GM19397 (cell line): ENCODE results near the gene GIPR.
"Not testable (repeated sequence)": the region's sequence is repeated elsewhere in the genome, so short reads cannot be mapped to it uniquely, and the experiment has no call there.

Experiments used
- ATAC-seq: cut with Tn5 transposase; IDR thresholded peaks from one replicate; pipeline ENCODE4 v1.9.1; 2021; ENCODE audit warnings: mild to moderate bottlenecking, moderate library complexity; ENCODE audit not compliant: unreplicated experiment

Gene GIPR

GRCh38 chr19:45691516-45692186 is 23.6 kb downstream of the GIPR start, which contains the start of gene SNRPD2:
SNRPD2 (minus strand) TSS chr19:45691953; CDS start chr19:45691888, 65 bp downstream.
- ATAC-seq = peak; percentile 55

DNA sequence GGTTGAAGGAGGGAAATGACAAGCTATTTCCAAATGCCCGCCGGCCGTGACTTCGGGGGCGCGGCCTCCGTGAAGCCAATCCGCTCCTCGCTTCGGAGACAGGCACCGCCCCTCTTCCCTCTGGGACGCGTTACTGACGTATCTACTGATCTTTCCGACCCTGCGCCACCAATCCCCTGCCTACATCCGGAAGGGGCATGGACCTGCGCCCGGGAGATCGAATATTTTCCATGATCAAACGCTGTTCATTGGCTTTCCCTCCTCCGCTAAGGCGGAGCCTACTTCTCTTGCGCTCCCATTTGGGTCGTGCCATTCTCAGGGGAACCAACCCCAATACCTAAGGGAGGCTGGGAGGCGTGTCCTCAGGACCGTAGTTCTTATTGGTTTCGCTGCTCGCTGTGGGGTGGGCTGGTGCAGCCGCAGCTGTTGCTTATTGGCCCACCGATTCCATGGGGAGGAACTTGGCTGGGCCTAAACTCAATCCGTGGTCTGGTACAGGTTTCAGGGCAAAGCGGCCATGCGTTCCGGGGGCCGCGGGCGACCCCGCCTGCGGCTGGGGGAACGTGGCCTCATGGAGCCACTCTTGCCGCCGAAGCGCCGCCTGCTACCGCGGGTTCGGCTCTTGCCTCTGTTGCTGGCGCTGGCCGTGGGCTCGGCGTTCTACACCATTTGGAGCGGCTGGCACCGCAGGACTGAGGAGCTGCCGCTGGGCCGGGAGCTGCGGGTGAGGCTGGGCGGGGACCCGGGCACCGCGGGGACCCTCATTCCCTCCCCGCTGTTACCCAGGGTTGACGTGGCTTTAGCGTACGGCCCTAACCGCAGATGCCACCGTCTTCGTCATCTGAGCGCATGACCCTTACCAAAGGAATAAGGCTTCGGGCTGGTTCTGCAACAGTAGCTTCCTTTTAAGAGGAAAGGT is 24.4 kb downstream of the GIPR start, which contains the start of gene QPCTL:
QPCTL (plus strand) TSS at position 480 of the 919 bp plus-strand sequence; CDS start at position 518, 38 bp downstream.
- ATAC-seq = peak; percentile 85

DNA sequence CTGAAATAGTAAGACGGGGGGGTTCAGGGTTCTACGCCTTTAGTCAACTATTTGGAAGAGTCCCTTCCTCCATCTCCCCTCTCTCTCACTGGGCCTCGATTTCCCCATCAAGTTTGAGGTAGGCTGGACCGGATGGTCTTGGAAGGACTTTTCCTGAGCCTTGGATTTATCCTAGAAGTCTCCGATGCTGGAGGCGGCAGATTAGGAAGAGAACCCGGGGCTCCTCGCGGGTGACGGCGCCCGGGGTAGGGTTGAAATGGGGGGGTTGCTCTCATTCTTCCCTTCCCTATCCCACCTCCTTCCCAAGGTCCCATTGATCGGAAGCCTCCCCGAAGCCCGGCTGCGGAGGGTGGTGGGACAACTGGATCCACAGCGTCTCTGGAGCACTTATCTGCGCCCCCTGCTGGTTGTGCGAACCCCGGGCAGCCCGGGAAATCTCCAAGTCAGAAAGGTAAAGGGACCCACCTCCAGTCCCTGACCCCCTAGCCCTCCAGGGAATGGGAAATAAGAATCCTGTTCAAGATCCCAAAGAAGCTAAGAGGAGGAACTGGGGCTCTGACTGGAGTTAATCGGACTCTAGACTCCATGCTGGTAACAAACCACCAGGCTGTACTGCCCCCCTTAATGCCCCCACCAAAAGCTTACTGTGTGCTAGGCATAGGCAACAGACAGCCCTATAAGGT is 25.2 kb downstream of the GIPR start:
- ATAC-seq = no peak

GRCh38 chr19:45701676-45702075 is 33.7 kb downstream of the GIPR start:
- ATAC-seq = no peak

- ATAC-seq = no peak
Observed at GRCh38 chr19:45705115-45705514, 37.1 kb downstream of the GIPR start.

- no peak for ATAC-seq
Observed at GRCh38 chr19:45705710-45706415, 37.8 kb downstream of the GIPR start.

- no peak for ATAC-seq
Observed at GRCh38 chr19:45710356-45711130, 42.5 kb downstream of the GIPR start.

- ATAC-seq = no peak
Observed at GRCh38 chr19:45711851-45712698, 44.1 kb downstream of the GIPR start.

DNA sequence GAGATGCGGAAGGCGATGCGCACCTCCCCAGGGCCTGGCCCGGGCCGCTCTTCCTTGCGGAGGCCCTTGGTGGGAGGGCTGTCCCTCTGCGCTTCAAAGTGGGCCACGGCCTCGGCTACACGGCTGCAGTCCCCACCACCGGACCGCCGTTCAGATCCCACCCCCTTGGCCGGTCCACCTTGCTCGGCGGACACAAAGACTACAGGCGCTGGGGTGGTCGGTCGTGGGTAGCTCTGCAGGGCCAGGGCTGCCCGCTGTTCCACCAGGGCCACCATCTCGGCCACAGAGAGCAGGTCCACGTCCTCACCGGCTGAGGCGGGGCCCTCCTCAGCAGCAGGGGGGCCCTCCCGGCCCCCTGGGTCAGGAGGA is 44.7 kb downstream of the GIPR start:
- ATAC-seq = no peak

- ATAC-seq = no peak
Observed at GRCh38 chr19:45713141-45713540, 45.1 kb downstream of the GIPR start.

DNA sequence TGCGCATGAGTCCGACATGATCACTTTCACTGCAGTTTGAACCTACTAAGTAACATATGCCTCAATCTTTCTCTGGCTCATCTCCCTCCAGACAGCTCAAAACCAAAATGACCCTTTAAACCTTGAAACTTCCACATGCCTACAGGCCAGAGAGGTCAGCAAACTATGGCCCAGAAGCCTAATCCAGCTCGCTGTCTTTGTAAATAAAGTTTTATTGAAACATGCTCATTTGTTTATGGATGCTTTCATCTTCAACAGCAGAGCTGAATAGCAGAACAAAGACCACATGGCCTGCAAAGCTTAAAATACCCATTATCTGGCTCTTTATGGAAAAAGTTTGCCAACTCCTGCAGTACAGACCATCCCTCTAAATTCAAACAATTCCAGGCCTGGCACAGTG is 47.1 kb downstream of the GIPR start:
- ATAC-seq = no peak

- ATAC-seq = no peak
Observed at GRCh38 chr19:45716359-45717130, 48.5 kb downstream of the GIPR start.

DNA sequence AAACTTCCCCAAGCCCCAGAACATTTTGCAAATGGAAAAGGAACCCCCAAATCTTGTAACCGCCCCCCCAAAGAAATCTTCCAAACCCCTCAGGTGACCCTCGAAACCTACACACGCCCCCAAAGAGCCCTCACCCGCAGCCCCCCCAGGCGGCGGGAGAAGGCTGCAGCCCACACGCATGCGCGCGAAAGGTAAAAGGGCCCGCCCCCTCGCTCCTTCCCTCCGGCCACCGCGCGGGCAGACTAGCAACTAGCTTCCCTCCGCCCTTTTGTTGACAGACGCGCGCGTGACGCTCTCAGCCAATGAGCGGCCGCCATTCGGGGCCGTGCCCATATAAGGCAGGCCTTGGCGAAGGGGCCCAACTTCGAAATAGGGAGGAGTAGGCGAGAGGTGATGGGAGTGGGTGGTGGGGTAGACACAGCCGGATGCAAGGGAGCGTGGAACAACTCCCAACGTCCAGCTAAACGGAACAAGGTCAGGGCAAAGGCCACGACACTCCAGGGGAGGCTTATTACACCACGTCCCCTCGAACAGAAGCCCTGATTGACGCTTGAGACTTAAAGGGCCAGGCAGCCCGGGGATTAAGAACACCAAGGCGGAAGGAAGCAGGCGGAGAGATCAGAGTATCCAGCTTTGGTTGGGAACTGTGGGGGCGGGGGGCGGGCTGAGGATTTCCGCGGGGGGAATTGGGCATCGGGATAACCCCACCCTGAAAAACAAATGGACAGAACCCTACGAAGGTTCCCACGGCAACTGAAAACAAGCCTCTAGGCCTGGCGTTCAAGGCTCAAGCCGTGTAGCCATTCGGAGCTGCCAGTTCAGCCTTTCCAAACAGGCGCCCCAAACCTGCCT is 49.3 kb downstream of the GIPR start:
- peak; percentile 94 for ATAC-seq

DNA sequence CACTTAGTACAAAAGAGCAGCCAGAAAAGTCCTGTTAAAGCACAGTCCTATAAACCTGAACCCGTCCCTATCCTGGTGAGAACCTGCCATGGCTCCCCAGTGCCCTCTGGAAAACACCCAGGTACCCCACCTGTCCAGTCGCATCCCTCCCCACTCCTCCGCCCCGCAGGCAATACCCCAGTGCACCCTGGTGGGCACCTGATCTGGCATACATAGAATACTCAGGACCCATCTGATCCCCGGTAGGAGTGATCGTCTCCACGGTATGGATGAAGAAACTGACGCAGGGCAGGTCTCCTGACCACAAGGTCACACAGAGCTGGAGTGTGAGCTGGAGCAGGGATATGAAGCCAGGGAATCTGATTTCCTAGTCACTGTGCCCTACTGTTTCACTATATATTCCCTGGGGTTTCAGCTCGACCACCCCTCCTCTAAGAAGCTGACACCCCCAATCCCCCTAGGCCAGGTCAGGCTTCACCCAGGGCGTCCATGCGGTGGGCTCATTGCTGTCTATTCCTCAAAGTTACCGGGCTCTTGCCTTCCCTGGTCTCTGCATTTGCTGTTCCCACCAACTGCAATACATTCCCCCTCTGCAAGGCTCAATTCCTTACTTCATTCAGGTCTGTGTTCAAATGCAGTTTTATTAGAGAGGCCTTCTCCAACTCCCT is 50.1 kb downstream of the GIPR start:
- ATAC-seq = no peak

DNA sequence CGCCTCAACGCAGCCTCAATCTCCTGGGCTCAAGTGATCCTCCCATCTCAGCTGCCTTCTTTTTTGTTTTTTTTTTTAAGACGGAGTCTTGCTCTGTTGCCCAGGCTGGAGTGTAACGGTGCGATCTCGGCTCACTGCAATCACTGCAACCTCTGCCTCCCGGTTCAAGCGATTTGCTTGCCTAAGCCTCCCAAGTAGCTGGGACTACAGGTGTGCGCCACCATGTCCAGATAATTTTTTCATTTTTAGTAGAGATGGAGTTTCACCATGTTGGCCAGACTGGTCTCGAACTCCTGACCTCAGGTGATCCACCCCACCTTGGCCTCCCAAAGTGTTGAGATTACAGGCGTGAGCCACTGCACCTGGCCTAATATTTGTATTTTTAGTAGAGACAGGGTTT is 52.0 kb downstream of the GIPR start:
- ATAC-seq = not testable (repeated sequence)

GRCh38 chr19:45728683-45729082 is 60.7 kb downstream of the GIPR start:
- ATAC-seq = not testable (repeated sequence)

DNA sequence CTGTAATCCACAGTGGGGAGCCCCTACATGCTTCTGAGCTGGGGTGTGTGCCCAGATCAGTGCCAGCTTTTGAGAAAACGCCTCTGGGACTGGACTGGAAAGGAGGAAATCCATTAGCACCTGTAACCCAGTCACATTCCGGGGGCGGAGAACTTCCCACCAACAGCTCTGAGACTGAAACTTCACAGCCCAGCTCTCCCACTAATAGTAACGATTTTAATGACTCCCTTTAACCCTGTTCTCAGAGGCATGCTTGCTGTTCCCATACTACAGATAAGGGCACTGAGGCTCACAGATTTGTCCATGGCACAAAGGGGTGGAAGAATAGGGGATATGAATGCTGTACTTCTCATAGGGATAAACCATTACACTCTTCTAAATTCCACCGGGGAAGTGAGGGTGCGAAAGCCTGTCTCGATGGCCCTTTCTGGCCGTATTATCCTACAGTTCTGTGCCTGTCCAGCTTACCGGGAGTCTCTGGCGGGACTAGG is 61.8 kb downstream of the GIPR start:
- ATAC-seq = no peak
